HL-60 (cell line): ENCODE results near the gene DAP.

Experiments
- DNase-seq, 2 experiments: peaks; one replicate each; pipeline ENCODE4 v3.0.0-alpha.2; 2010 to 2020; ENCODE audit warnings: low read depth in 1 of 2, low spot score in 1 of 2
- H3K27ac ChIP-seq: fragments of 250-450 bp; sonication (Bioruptor Pico); replicated peaks from 2 replicates; pipeline ENCODE4 v1.5.1; 2020; ENCODE audit warnings: mild to moderate bottlenecking, moderate library complexity
- H3K27me3 ChIP-seq: fragments of 250-450 bp; sonication (Bioruptor Pico); 2 replicates; pipeline ENCODE4 v1.5.1; 2021; ENCODE audit warnings: mild to moderate bottlenecking, moderate library complexity; ENCODE audit not compliant: insufficient read depth, poor library complexity, severe bottlenecking
- H3K4me3 ChIP-seq: replicated peaks from 2 replicates; pipeline ENCODE4 v1.5.1; 2011; ENCODE audit warnings: mild to moderate bottlenecking, control low read depth, low read length; ENCODE audit not compliant: insufficient read depth
- GABPA ChIP-seq: IDR thresholded peaks from 2 replicates; pipeline ENCODE4 v1.6.1; 2012; ENCODE audit warnings: low read depth
- POLR2AphosphoS5 ChIP-seq: IDR thresholded peaks from 2 replicates; pipeline ENCODE4 v1.6.1; 2012; ENCODE audit warnings: low read depth
- SPI1 ChIP-seq: IDR thresholded peaks from 2 replicates; pipeline ENCODE4 v1.6.1; 2012; ENCODE audit warnings: low read depth, mild to moderate bottlenecking, borderline replicate concordance
- TF ChIP-seq, protein P1 (sequence below): IDR thresholded peaks from one replicate; pipeline ENCODE4 v1.5.1; 2011; ENCODE audit warnings: low read length, control low read depth, inconsistent platforms; ENCODE audit not compliant: insufficient read depth
- TF ChIP-seq, protein P2 (sequence below): IDR thresholded peaks from 2 replicates; pipeline ENCODE4 v1.6.1; 2012; ENCODE audit warnings: low read depth; ENCODE audit not compliant: insufficient replicate concordance

The DAP gene

GRCh38 chr5:10715605-10716290 lies 45.3 kb downstream of the DAP start:
- Histone ChIP-seq H3K27ac (no peak overlapping the region), H3K27me3 (no peaks in the 10 kb centered on the region), H3K4me3 (no peak overlapping the region)
- TF ChIP-seq SPI1: no peak
- no peak for TF ChIP-seq GABPA
- no peak for TF ChIP-seq POLR2AphosphoS5
- TF ChIP-seq, protein P1, sequence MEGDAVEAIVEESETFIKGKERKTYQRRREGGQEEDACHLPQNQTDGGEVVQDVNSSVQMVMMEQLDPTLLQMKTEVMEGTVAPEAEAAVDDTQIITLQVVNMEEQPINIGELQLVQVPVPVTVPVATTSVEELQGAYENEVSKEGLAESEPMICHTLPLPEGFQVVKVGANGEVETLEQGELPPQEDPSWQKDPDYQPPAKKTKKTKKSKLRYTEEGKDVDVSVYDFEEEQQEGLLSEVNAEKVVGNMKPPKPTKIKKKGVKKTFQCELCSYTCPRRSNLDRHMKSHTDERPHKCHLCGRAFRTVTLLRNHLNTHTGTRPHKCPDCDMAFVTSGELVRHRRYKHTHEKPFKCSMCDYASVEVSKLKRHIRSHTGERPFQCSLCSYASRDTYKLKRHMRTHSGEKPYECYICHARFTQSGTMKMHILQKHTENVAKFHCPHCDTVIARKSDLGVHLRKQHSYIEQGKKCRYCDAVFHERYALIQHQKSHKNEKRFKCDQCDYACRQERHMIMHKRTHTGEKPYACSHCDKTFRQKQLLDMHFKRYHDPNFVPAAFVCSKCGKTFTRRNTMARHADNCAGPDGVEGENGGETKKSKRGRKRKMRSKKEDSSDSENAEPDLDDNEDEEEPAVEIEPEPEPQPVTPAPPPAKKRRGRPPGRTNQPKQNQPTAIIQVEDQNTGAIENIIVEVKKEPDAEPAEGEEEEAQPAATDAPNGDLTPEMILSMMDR: no peak
- TF ChIP-seq, protein P2, sequence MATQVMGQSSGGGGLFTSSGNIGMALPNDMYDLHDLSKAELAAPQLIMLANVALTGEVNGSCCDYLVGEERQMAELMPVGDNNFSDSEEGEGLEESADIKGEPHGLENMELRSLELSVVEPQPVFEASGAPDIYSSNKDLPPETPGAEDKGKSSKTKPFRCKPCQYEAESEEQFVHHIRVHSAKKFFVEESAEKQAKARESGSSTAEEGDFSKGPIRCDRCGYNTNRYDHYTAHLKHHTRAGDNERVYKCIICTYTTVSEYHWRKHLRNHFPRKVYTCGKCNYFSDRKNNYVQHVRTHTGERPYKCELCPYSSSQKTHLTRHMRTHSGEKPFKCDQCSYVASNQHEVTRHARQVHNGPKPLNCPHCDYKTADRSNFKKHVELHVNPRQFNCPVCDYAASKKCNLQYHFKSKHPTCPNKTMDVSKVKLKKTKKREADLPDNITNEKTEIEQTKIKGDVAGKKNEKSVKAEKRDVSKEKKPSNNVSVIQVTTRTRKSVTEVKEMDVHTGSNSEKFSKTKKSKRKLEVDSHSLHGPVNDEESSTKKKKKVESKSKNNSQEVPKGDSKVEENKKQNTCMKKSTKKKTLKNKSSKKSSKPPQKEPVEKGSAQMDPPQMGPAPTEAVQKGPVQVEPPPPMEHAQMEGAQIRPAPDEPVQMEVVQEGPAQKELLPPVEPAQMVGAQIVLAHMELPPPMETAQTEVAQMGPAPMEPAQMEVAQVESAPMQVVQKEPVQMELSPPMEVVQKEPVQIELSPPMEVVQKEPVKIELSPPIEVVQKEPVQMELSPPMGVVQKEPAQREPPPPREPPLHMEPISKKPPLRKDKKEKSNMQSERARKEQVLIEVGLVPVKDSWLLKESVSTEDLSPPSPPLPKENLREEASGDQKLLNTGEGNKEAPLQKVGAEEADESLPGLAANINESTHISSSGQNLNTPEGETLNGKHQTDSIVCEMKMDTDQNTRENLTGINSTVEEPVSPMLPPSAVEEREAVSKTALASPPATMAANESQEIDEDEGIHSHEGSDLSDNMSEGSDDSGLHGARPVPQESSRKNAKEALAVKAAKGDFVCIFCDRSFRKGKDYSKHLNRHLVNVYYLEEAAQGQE: no peak
- no peak for DNase-seq

GRCh38 chr5:10712574-10713366 lies 48.3 kb downstream of the DAP start:
- no peak for DNase-seq
- H3K4me3 ChIP-seq: no peak overlapping the region
- no peak overlapping the region for H3K27ac ChIP-seq
- no peaks in the 10 kb centered on the region for H3K27me3 ChIP-seq
- TF ChIP-seq POLR2AphosphoS5 (no peak), SPI1 (no peak), GABPA (no peak)
- TF ChIP-seq, protein P2: no peak
- TF ChIP-seq, protein P1: no peak

DNA sequence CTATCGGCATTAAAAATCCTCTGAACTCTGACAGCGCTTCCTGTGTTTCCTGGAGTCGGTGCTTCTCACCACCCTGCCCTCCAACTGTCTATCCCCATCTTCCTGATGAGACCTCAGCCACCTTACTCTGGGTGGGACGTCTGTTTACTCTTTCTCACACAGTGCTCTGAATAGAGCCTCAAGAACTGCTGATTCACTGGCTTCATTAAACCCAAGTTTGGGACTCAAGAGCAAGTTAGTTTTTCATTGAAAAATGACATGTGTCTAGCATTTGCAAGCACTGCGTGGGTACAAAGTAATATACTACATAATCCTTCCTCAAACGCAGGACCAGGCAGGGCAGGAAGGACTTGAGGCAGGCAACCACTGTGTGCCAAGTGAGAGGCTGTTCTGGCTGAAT lies 49.5 kb downstream of the DAP start:
- TF ChIP-seq SPI1: no peak
- TF ChIP-seq, protein P2: no peak
- no peak for TF ChIP-seq POLR2AphosphoS5
- no peak for TF ChIP-seq GABPA
- TF ChIP-seq, protein P1: no peak
- H3K27ac ChIP-seq: no peak overlapping the region
- DNase-seq: no peak

More for the DNA sequence above, 49.5 kb downstream of the DAP start:
- Histone ChIP-seq H3K27me3 (no peaks in the 10 kb centered on the region), H3K4me3 (no peak overlapping the region)
